Measurements from ENCODE around the gene GRIN3B. TPM values are rescaled to one million over a fixed set of nuclear protein-coding genes. Genes with fewer than 3 reads are reported as not detected.
A peak's percentile ranks its signal among the peaks of the same experiment; 100 is the strongest.

GRIN3B gene
- total and polyA plus RNA-seq, 2 of the 8 experiments (the other 6 are each of a cell fraction or from before 2014, with no cell fraction given) = 0.45 to 1.0 TPM

DNA sequence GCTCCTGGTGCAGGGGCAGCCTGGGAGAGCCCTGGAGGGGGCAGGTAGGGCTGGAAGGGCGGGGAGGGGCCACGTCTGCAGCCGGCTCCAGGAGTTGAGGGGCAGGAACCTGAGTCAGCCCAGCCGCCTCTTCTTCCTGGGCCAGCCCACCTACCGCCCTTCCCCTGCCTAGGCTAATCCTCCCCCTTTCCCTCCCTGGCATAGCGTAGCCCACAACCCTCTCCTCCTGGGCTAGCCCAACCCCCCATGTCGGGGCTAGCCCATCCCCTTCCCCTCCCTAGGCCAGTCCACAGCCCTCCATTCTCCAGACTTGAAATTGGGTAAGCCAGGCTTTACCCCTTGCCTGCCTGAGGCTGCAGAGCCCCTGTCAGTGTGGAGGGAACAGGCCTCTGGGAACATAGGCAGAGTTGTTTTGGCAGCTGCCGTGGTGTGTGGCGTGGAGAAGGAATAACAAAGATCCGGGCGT, 36.7 kb upstream of the GRIN3B start:
- Histone ChIP-seq H3K79me1 (ENCODE audit: low read depth, low read length) (no peaks in the 10 kb centered on the region), H2BK20ac (ENCODE audit: low read length) (no peak overlapping the region), H2AFZ (ENCODE audit: low read length) (no peak overlapping the region), H2BK120ac (replicated peaks; ENCODE audit: low read depth, low read length) (no peak overlapping the region), H3K27me3 (replicated peaks in 1 of 4; ENCODE audit: control insufficient read depth in 3 of 4, extremely low read depth in 1 of 4, insufficient read depth in 3 of 4, low read length in 3 of 4) (no peaks in the 10 kb centered on the region), H3K79me2 (ENCODE audit: control insufficient read depth in 1 of 2, insufficient read depth in 2 of 2, low read length in 2 of 2) (0 out of 4 replicates have a peak, but pooled peaks cover 0 to 3% of the 10 kb centered on the region in 2 experiments), H3K18ac (ENCODE audit: extremely low read depth, low read length) (no peak overlapping the region), H3K9me3 (ENCODE audit: insufficient read depth in 2 of 2, low read depth in 1 of 2, low read length in 1 of 2) (peaks cover 0 to 10% of the 10 kb centered on the region in 2 experiments; a peak in 1 of 4 replicates), H3K4me3 (ENCODE audit: extremely low read depth in 1 of 4, insufficient read depth in 2 of 4, low read depth in 3 of 4, low read length in 4 of 4) (no peak overlapping the region), H3K23me2 (ENCODE audit: low read depth, low read length) (no peaks in the 10 kb centered on the region), H4K91ac (replicated peaks; ENCODE audit: insufficient read length, low read length) (no peak overlapping the region), H3K4me2 (ENCODE audit: insufficient read depth in 1 of 2, low read depth in 2 of 2, low read length in 2 of 2) (no peak overlapping the region), H3K9ac (replicated peaks in 1 of 4; ENCODE audit: extremely low read depth in 1 of 4, low read depth in 3 of 4, low read length in 3 of 4) (no peak overlapping the region), H2BK5ac (ENCODE audit: low read depth, low read length) (peak overlapping the region; percentile 12; the same call in 1 of the 2 replicates), H4K5ac (ENCODE audit: insufficient read length, low read depth, low read length) (no peak overlapping the region), H3K56ac (replicated peaks; ENCODE audit: insufficient read length, low read depth, low read length) (no peak overlapping the region), H2AK5ac (ENCODE audit: low read depth, low read length) (no peak overlapping the region), H3K27ac (ENCODE audit: low read depth, low read length) (no peak overlapping the region), H4K20me1 (replicated peaks in 1 of 2; ENCODE audit: control insufficient read depth in 1 of 2, insufficient read depth in 2 of 2, low read length in 2 of 2) (peaks cover 0 to 3% of the 10 kb centered on the region in 2 experiments), H3K14ac (ENCODE audit: insufficient read length) (no peak overlapping the region), H2BK15ac (ENCODE audit: low read length) (no peak overlapping the region), H3K4ac (replicated peaks; ENCODE audit: insufficient read length, low read depth, low read length) (no peak overlapping the region), H3K36me3 (ENCODE audit: control insufficient read depth in 2 of 4, insufficient read depth in 4 of 4, low read length in 3 of 4) (peaks cover 8 to 37% (median 23%) of the 10 kb centered on the region in 4 experiments), H2BK12ac (ENCODE audit: low read depth, low read length) (no peak overlapping the region), H3K4me1 (replicated peaks in 1 of 4; ENCODE audit: control insufficient read depth in 3 of 4, insufficient read depth in 4 of 4, low read length in 3 of 4) (peaks cover 0 to 8% (median 4%) of the 10 kb centered on the region in 4 experiments; a peak in 3 of 7 replicates), H3K23ac (ENCODE audit: insufficient read length) (no peak overlapping the region), H4K8ac (ENCODE audit: extremely low read depth, insufficient read depth, low read length) (peak overlapping the region; percentile 28; the same call in 1 of the 2 replicates)
- ChIA-PET POLR2A (ENCODE audit: partially characterized antibody) (interaction anchor here (1.3 to 1.7 kb wide), 2 partner anchors 21 to 65 kb away, joined by 3 to 9 read pairs; partner anchors contain the start of gene WDR18), CTCF (ENCODE audit: partially characterized antibody) (interaction anchor here (0.5 to 2.0 kb wide), 2 partner anchors 18 to 40 kb away, joined by 5 to 6 read pairs; no protein-coding TSS in a partner anchor)
- 88% methylated on average over 7 of the region's 11 CpGs; no CpG with 5 or more reads in 1 of the 2 experiments for WGBS, 2 experiments (ENCODE audit: extremely low coverage in 1 of 2, insufficient coverage in 1 of 2, insufficient read length in 1 of 2, insufficient replicate concordance in 2 of 2, low coverage in 1 of 2, low lambda C conversion rate in 2 of 2, missing lambda C conversion rate in 1 of 2)
- FAIRE-seq (no peak), DNase-seq (ENCODE audit: low read depth in 1 of 2, low spot score in 2 of 2) (no peak)
- TF ChIP-seq SP2 (IDR thresholded peaks at IDR 0.05; ENCODE audit: low read length) (no peak), GTF2F1 (IDR thresholded peaks at IDR 0.05; ENCODE audit: borderline replicate concordance, low read depth, low read length) (no peak), CBX5 (IDR thresholded peaks at IDR 0.05; ENCODE audit: low read depth, low read length) (no peak), SP1 (IDR thresholded peaks at IDR 0.05; ENCODE audit: low read depth, low read length) (no peak), CEBPB (IDR thresholded peaks at IDR 0.05; ENCODE audit: low read depth, low read length) (no peak), SAP30 (IDR thresholded peaks at IDR 0.05; ENCODE audit: insufficient read depth, insufficient replicate concordance, low read length) (no peak), HDAC6 (IDR thresholded peaks at IDR 0.05; ENCODE audit: low read depth, low read length) (no peak), ZNF274 (IDR thresholded peaks at IDR 0.05; ENCODE audit: borderline replicate concordance, extremely low read depth, low read length) (no peak), TCF12 (IDR thresholded peaks at IDR 0.05; ENCODE audit: low read depth, low read length) (no peak), ASH2L (IDR thresholded peaks at IDR 0.05; ENCODE audit: low read length) (no peak), TAF7 (optimal IDR thresholded peaks at IDR 0.05; ENCODE audit: borderline replicate concordance, low read depth, low read length) (no peak)
- TF ChIP-seq, protein P1, sequence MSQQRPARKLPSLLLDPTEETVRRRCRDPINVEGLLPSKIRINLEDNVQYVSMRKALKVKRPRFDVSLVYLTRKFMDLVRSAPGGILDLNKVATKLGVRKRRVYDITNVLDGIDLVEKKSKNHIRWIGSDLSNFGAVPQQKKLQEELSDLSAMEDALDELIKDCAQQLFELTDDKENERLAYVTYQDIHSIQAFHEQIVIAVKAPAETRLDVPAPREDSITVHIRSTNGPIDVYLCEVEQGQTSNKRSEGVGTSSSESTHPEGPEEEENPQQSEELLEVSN (IDR thresholded peaks at IDR 0.05) = no peak
- TF ChIP-seq, protein P2, sequence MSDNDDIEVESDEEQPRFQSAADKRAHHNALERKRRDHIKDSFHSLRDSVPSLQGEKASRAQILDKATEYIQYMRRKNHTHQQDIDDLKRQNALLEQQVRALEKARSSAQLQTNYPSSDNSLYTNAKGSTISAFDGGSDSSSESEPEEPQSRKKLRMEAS (IDR thresholded peaks at IDR 0.05) = no peak

Measured in H1 (cell line).